Large intestine (tissue), 3 donors: ENCODE measurements around the gene NLRP2B. TPM values are rescaled to one million over a fixed set of nuclear protein-coding genes. Genes with fewer than 3 reads are reported as not detected.
"Not testable (repeated sequence)": the region's sequence is repeated elsewhere in the genome, so short reads cannot be mapped to it uniquely, and the experiment has no call there.

Experiments
- DNase-seq, 2 donors: peaks; one replicate each; pipeline versions ENCODE4 v3.0.0 to v3.0.0-alpha.2; 2013
- H3K27ac ChIP-seq: one replicate; pipeline ENCODE4 v1.5.1; 2013; ENCODE audit warnings: low read length
- H3K27me3 ChIP-seq: 2 replicates; pipeline ENCODE4 v1.6.1; 2013; ENCODE audit warnings: low read length; ENCODE audit not compliant: control insufficient read depth, insufficient read depth
- H3K36me3 ChIP-seq: 2 replicates; pipeline ENCODE4 v1.6.1; 2013; ENCODE audit warnings: low read length; ENCODE audit not compliant: control insufficient read depth, insufficient read depth
- H3K4me1 ChIP-seq: one replicate; pipeline ENCODE4 v1.6.1; 2013; ENCODE audit warnings: low read length; ENCODE audit not compliant: control insufficient read depth, insufficient read depth
- H3K4me3 ChIP-seq: one replicate; pipeline ENCODE4 v1.5.1; 2013; ENCODE audit warnings: low read length
- H3K9me3 ChIP-seq: one replicate; pipeline ENCODE4 v1.6.1; 2013; ENCODE audit warnings: mild to moderate bottlenecking, low read depth, low read length, moderate library complexity; ENCODE audit not compliant: control insufficient read depth
- WGBS: methylation state at CpG from one replicate; pipeline ENCODE4 v1.1.5; 2013; ENCODE audit warnings: low lambda C conversion rate; ENCODE audit not compliant: insufficient coverage; 5-methylcytosine and 5-hydroxymethylcytosine counted together
- polyA plus RNA-seq: library from polyadenylated mRNA; unstranded; fragments of 120-200 nt; gene quantifications from one replicate; pipeline ENCODE4 v1.2.1, GENCODE V29; 2013

Gene NLRP2B
- polyA plus RNA-seq, 1 donor = 0.03 TPM

DNA sequence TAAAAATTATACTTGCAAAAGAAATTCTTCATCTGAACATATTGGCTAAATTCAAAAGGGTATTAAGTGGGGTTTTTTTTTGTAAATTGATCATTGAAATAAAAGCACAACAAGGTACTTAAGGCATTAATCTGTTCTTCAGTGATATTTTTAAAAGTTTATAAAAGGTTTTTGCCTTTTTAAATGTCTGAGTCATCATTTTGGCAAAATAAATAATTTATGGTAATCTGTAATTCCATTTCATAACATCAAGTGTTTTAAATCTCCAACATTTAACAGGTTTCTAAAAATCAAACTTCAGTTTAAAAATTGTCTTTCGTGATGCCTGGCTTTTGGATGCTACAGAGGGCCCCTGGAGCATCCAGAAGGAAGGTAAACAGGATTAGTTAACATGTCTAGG, 27.4 kb downstream of the NLRP2B start:
- Histone ChIP-seq H3K36me3 (no peaks in the 10 kb centered on the region), H3K4me3 (no peak overlapping the region), H3K27me3 (no peaks in the 10 kb centered on the region), H3K9me3 (no peaks in the 10 kb centered on the region), H3K4me1 (no peaks in the 10 kb centered on the region), H3K27ac (no peak overlapping the region)
- WGBS = no CpG with 5 or more reads among the region's 1 CpG
- DNase-seq = no peak

DNA sequence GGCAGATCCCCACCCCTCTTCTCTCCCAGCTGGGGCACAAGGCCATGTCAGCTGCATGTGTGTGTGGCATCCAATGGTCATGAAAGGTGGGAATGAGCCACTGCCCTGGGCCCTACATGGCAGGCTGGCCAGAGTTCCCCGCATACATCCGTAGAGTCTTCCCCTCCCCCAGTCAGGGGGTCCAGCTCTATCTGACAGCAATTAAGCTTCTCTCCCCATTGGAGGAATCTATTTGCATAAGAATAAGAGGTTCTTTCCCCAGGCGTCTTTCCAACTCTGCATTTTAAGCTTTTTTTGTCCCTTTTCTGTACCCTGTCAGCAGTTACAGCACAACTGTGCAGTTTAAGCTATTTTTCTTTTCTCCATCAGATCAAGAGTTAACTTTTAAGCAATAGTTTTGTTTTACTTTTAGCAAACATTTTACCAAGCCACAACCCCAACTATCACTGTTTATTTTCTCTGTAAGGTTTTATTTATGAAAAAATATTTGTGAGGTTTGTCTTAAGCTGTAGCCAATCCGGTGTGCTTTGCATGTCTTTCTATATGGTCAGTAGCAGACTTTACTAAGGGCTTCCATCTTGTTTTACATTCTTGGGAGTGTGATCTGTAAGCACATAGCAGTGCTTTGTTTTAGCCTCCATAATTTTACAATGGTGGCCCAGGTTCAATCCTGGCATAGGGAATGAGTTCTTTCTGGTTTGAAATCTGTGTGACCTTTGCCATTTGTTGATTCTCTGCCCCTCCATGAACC, 28.7 kb downstream of the NLRP2B start:
- no peak for DNase-seq
- Histone ChIP-seq H3K27me3 (no peaks in the 10 kb centered on the region), H3K4me1 (no peaks in the 10 kb centered on the region), H3K36me3 (no peaks in the 10 kb centered on the region), H3K4me3 (no peak overlapping the region), H3K9me3 (no peaks in the 10 kb centered on the region), H3K27ac (no peak overlapping the region)
- WGBS = no CpG with 5 or more reads among the region's 4 CpGs

DNA sequence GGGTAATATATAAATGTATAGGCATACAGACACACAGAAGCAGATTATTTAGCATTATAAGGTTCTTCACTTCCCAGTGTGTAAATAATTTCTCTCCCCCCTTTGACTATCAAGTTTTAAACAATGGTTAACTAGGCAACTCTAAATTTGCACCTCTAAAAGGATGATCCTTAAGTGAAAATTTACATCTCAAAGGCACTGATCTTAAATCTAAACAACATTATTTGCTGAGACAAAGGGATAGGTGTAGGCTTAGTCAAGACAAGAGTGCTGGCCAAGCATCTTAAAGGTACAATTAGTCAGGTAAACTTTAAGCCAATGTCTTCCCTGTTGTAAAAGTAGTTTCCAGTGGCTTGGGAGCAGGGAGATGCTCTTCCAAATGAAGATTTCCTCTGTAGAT, 33.0 kb downstream of the NLRP2B start:
- no peaks in the 10 kb centered on the region for H3K27me3 ChIP-seq

DNA sequence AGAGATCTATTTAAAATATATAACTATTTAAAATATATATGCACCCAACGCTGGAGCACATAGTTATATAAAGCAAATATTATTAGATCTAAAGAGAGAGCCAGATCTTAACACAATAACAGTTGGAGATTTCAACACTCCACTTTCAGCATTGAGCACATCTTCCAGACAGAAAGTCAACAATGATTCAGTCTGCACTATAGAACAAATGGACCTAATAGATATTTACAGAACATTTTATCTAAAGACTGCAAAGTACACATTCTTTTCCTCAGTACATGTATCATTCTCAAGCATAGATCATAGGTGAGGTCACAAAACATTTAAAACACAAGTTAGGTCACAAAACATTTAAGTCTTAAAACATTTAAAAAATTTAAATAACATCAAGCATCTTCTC, 36.4 kb downstream of the NLRP2B start:
- H3K4me3 ChIP-seq = no peak overlapping the region
- H3K27ac ChIP-seq = no peak overlapping the region
- no peaks in the 10 kb centered on the region for H3K9me3 ChIP-seq
- H3K36me3 ChIP-seq = no peaks in the 10 kb centered on the region
- H3K4me1 ChIP-seq = no peaks in the 10 kb centered on the region
- no peak for DNase-seq
- H3K27me3 ChIP-seq = no peaks in the 10 kb centered on the region
- WGBS = no CpG with 5 or more reads among the region's 1 CpG

More for the DNA sequence above, 33.0 kb downstream of the NLRP2B start:
- no peaks in the 10 kb centered on the region for H3K36me3 ChIP-seq
- no peak overlapping the region for H3K4me3 ChIP-seq
- no peak for DNase-seq
- H3K27ac ChIP-seq = no peak overlapping the region
- no peaks in the 10 kb centered on the region for H3K9me3 ChIP-seq
- H3K4me1 ChIP-seq = no peaks in the 10 kb centered on the region

DNA sequence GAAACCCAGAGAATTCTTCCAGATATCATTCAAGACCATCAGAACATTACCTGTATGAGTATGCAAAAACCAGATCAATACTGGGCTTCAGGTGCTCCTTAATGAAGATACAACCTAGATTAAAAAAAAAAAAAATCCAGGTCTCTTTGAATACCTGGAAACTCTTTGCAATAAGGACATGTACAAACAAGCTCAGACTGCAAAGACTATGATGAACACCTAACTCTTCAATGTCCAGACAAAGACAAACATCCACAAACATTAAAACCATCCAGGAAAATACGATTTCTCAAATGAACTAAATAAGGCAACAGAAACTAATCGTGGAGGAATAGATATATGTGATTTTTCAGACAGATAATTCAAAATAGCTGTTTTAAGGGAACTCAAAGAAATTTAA, 38.7 kb downstream of the NLRP2B start:
- no peak overlapping the region for H3K4me3 ChIP-seq
- no peaks in the 10 kb centered on the region for H3K4me1 ChIP-seq
- no peaks in the 10 kb centered on the region for H3K27me3 ChIP-seq
- H3K36me3 ChIP-seq = no peaks in the 10 kb centered on the region
- no peaks in the 10 kb centered on the region for H3K9me3 ChIP-seq
- no peak overlapping the region for H3K27ac ChIP-seq
- 80% methylated on average over 1 of the region's 2 CpGs for WGBS
- no peak for DNase-seq

DNA sequence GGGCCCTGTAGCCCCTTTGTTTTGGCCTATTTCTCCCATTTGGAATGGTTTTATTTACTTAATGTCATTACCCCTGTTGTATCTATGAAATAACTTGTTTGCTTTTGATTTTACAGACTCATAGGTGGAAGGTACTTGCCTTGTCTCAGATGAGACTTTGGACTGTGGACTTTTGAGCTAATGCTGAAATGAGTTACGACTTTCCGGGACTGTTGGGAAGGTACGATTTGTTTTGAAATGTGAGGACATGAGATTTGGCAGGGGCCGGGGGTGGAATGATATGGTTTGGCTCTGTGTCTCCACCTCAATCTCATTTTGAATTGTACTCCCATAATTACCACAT, 39.4 kb downstream of the NLRP2B start:
- Histone ChIP-seq H3K27me3 (no peaks in the 10 kb centered on the region), H3K9me3 (no peaks in the 10 kb centered on the region), H3K36me3 (no peaks in the 10 kb centered on the region), H3K4me1 (no peaks in the 10 kb centered on the region), H3K27ac (no peak overlapping the region), H3K4me3 (no peak overlapping the region)
- WGBS = no CpG with 5 or more reads among the region's 4 CpGs
- no peak for DNase-seq

DNA sequence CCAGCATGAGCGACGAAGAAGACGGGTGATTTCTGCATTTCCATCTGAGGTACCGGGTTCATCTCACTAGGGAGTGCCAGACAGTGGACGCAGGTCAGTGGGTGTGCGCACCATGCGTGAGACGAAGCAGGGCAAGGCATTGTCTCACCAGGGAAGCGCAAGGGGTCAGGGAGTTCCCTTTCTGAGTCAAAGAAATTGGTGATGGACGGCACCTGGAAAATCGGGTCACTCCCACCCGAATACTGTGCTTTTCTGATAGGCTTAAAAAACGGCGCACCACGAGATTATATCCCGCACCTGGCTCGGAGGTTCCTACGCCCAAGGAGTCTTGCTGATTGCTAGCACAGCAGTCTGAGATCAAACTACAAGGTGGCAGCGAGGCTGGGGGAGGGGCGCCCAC, 50.6 kb downstream of the NLRP2B start:
- H3K36me3 ChIP-seq, H3K4me1 ChIP-seq, H3K27ac ChIP-seq, H3K4me3 ChIP-seq, DNase-seq, H3K9me3 ChIP-seq, H3K27me3 ChIP-seq: not testable (repeated sequence)
- no CpG with 5 or more reads among the region's 20 CpGs for WGBS

Other genes with a start within 250 kb of the NLRP2B start
- 8.4 TPM for gene ZXDB, start 88.2 kb downstream of the NLRP2B start, polyA plus RNA-seq
- 4.3 TPM for gene ZXDA, start 230.2 kb upstream of the NLRP2B start, polyA plus RNA-seq